Activated CD4-positive, alpha-beta T cell treated with anti-CD3 and anti-CD28 coated beads, Interleukin-2, amount 10 ng/mL, durations not matched to agents 7 days and 5 days (primary cell): Measurements from ENCODE around the gene CDCA4. TPM values are rescaled to one million over a fixed set of nuclear protein-coding genes. Genes with fewer than 3 reads are reported as not detected.

Source experiments
- CTCF ChIA-PET: fragments of 350-600 bp; sonication (Branson Sonifier 250); formaldehyde crosslinking; loops from one replicate; lab custom pipeline; 2021; ENCODE audit warnings: antibody characterized with exemption; lab: Charles Lee
- POLR2A ChIA-PET: fragments of 350-600 bp; sonication (Branson Sonifier 250); formaldehyde crosslinking; loops from one replicate; lab custom pipeline; 2021; ENCODE audit warnings: antibody characterized with exemption; lab: Charles Lee
- DNase-seq: peaks from one replicate; pipeline ENCODE4 v3.0.0-alpha.2; 2020
- H3K27ac Mint-ChIP-seq: one replicate; pipeline ENCODE4 v1.8.0; 2021; ENCODE audit warnings: mild to moderate bottlenecking, moderate library complexity, mixed read lengths
- H3K27me3 Mint-ChIP-seq: one replicate; pipeline ENCODE4 v1.8.0; 2021; ENCODE audit warnings: mixed read lengths
- H3K36me3 Mint-ChIP-seq: one replicate; pipeline ENCODE4 v1.8.0; 2021; ENCODE audit warnings: low read depth, mixed read lengths
- H3K4me1 Mint-ChIP-seq: one replicate; pipeline ENCODE4 v1.8.0; 2021; ENCODE audit warnings: mixed read lengths
- H3K4me3 Mint-ChIP-seq: one replicate; pipeline ENCODE4 v1.8.0; 2021; ENCODE audit warnings: mild to moderate bottlenecking, moderate library complexity, mixed read lengths
- H3K9me3 Mint-ChIP-seq: one replicate; pipeline ENCODE4 v1.8.0; 2021; ENCODE audit warnings: mixed read lengths
- total RNA-seq, 2 experiments: library from RNA; stranded (reverse); gene quantifications; one replicate each; pipeline ENCODE4 v1.2.3, GENCODE V29; 2021

The CDCA4 gene
- total RNA-seq, 2 experiments from 2014 or later: 53.0 to 56.6 TPM

DNA sequence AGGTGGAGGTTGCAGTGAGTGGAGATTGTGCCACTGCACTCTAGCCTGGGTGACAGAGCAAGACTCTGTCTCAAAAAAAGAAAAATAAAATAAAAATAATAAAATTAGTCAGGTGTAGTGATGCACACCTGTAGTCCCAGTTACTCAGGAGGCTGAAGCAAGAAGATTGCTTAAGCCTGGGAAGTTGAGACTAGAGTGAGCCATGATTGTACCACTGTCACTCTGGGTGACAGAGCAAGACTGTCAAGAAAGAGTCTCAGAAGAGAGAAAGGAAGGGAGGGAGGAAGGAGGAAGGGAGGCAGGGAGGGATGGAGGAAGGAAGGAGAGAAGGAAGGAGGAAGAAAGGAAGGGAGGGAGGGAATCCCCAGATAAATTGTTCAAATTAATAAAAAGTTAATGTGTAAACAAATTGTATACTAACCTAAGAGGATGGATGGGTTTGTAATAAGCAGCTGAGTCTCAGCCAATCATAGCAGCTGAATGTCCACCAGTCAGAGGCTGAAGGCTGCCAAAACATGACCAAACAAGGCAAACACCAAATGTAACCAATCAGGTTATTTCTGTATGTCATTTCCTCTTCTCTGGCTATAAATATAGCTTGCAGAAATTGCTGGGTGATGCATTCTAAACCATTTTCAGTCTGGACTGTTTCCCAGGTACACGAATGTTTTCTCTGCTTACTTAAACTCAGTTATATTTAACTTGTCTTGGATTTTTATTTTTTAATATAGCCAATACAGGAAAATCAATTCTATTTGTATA is 6.1 kb upstream of the CDCA4 start:
- Mint-ChIP-seq H3K27me3 (no peaks in the 10 kb centered on the region), H3K9me3 (no peaks in the 10 kb centered on the region), H3K36me3 (peaks cover 2% of the 10 kb centered on the region), H3K27ac (no peak overlapping the region), H3K4me3 (no peak overlapping the region), H3K4me1 (peaks cover 40% of the 10 kb centered on the region)
- POLR2A ChIA-PET: no interaction called here
- no peak for DNase-seq
- CTCF ChIA-PET: interaction anchor here (0.9 to 3.4 kb wide), 5 partner anchors 8 to 31 kb away, joined by 3 to 21 read pairs (median 4); no protein-coding TSS in a partner anchor

DNA sequence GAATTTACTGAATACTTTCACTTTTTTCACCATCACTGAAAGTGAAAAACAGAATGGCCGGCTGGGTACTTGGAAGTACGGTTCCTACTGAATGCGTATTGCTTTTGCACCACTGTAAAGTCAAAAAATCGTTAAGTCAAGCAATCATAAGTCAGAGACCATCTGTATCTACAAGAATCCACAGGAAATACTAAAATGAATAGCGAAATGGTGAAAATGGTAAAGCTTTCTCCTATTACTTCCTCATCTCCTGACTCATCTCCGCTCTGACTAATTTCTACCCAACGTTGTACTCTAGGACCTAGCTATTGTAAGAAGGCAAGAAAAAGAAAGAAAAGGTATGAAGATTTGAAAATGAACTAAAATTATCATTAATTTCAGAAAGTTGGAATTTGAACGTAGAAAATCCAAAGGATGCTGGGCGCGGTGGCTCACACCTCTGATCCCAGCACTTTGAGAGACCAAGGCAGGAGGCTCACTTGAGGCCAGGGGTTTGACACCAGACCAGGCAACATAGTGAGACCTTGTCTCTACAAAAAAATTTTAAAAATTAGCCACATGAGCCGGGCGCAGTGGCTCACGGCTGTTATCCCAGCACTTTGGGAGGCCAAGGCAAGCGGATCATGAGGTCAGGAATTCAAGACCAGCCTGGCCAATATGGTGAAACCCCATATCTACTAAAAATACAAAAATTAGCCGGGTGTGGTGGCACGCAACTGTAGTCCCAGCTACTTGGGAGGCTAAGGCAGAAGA is 5.3 kb upstream of the CDCA4 start:
- H3K4me3 Mint-ChIP-seq: no peak overlapping the region
- H3K27ac Mint-ChIP-seq: peak overlapping the region; percentile 77
- no peak for DNase-seq
- no peaks in the 10 kb centered on the region for H3K9me3 Mint-ChIP-seq
- peaks cover 47% of the 10 kb centered on the region for H3K4me1 Mint-ChIP-seq
- peaks cover 2% of the 10 kb centered on the region for H3K36me3 Mint-ChIP-seq
- ChIA-PET CTCF (interaction anchor here (1.1 to 3.4 kb wide), 5 partner anchors 10 to 42 kb away, joined by 4 to 21 read pairs (median 4); no protein-coding TSS in a partner anchor), POLR2A (no interaction called here)
- no peaks in the 10 kb centered on the region for H3K27me3 Mint-ChIP-seq

DNA sequence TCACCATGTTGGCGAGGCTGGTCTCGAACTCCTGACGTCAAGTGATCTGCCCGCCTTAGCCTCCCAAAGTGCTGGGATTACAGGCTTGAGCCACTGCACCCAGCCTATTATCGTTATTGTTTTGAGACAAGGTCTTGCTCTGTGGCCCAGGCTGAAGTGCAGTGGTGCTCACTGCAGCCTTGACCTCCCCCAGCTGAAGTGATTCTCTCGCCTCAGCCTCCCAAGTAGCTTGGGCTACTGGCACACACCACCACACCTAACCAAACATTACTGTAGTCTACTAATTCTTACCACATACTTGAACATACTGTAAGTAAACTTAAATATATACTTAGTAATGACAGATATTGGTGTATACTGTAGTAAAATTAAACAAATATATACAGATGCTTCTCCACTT is 4.5 kb upstream of the CDCA4 start:
- Mint-ChIP-seq H3K36me3 (peaks cover 2% of the 10 kb centered on the region), H3K27me3 (no peaks in the 10 kb centered on the region), H3K4me3 (no peak overlapping the region), H3K4me1 (peaks cover 47% of the 10 kb centered on the region), H3K27ac (peak overlapping the region; percentile 80), H3K9me3 (no peaks in the 10 kb centered on the region)
- ChIA-PET POLR2A (interaction anchor here (0.5 kb wide), 1 partner anchor 1626 kb away, joined by 8 read pairs; no protein-coding TSS in a partner anchor), CTCF (interaction anchor here (0.9 to 3.4 kb wide), 7 partner anchors 9 to 42 kb away, joined by 3 to 21 read pairs (median 4); partner anchors contain the start of gene GPR132)
- no peak for DNase-seq

DNA sequence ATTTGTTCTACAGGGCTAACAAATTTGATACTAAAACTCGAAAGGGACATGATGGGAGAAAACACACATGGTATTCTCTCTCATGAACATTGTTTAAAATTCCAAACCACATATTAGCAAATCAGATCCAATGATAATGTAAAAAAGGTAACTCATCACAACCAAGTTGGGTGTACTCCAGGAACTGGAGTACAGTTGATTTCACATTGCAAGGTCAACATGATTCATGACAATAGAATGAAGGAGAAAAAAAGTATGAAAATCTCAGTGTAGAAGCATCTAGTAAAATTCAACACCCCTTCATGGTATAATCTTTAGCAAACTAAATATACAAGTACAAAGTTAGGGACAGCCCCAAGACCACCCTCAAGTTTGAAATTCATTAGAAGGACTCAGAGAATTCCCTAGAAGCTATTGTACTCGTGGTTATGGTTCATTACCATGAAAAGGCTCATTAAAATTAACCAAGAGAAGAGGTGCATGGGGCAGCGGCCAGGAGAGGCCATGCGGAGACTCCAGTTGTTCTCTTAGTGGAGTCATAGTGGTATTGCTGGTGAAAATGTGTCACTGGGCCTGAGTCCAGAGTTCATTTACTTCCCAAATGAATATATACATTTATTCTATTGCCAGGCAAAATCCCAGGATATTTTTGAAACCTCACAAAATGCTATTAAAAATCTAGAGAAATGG is 3.1 kb upstream of the CDCA4 start:
- peaks cover 55% of the 10 kb centered on the region for H3K4me1 Mint-ChIP-seq
- H3K27ac Mint-ChIP-seq: no peak overlapping the region
- POLR2A ChIA-PET: no interaction called here

DNA sequence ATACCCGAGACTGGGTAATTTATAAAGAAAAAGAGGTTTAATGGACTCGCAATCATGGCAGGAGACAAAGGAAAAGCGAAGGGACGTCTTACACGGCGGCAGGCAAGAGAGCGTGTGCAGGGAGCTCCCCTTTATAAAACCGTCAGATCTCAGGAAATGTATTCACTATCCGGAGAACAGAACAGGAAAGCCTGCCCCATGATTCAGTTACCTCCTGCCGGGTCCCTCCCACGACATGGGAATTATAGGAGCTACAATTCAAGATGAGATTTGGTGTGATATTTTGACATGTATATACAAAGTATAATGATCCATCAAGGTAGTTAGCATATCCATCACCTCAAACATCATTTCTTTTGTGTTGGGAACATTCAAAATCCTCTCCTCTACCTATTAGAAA is 2.3 kb upstream of the CDCA4 start:
- no peaks in the 10 kb centered on the region for H3K27me3 Mint-ChIP-seq
- H3K4me1 Mint-ChIP-seq: peaks cover 62% of the 10 kb centered on the region
- ChIA-PET POLR2A (no interaction called here), CTCF (interaction anchor here (0.6 to 1.1 kb wide), 2 partner anchors 23 to 339 kb away, joined by 3 to 4 read pairs; no protein-coding TSS in a partner anchor)
- no peaks in the 10 kb centered on the region for H3K9me3 Mint-ChIP-seq
- H3K36me3 Mint-ChIP-seq: peaks cover 21% of the 10 kb centered on the region
- no peak for DNase-seq
- no peak overlapping the region for H3K4me3 Mint-ChIP-seq
- no peak overlapping the region for H3K27ac Mint-ChIP-seq

More for the DNA sequence above, 3.1 kb upstream of the CDCA4 start:
- CTCF ChIA-PET: interaction anchor here (1.1 kb wide), 1 partner anchor 22 kb away, joined by 3 read pairs; no protein-coding TSS in a partner anchor
- H3K36me3 Mint-ChIP-seq: peaks cover 15% of the 10 kb centered on the region
- H3K27me3 Mint-ChIP-seq: no peaks in the 10 kb centered on the region
- no peaks in the 10 kb centered on the region for H3K9me3 Mint-ChIP-seq
- no peak for DNase-seq
- H3K4me3 Mint-ChIP-seq: no peak overlapping the region

DNA sequence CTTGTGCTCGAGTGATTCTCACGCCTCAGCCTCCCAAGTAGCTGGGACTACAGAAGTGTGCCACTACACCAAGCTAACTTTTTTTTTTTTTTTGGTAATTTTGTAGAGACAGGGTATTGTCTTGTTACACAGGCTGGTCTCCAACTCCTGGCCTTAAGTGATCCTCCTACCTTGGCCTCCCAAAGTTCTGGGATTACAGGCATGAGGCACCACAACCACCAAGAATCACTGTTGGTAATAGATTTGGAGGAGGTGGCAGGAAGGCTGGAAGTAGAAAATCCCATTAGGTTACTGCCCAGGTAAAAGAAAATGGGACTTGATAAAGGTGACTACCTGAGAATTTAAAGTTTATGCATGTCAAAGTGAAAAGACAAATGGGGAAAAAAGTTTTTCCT is 1.4 kb upstream of the CDCA4 start:
- CTCF ChIA-PET: no interaction called here
- H3K36me3 Mint-ChIP-seq: peaks cover 25% of the 10 kb centered on the region
- no peaks in the 10 kb centered on the region for H3K27me3 Mint-ChIP-seq
- peaks cover 66% of the 10 kb centered on the region for H3K4me1 Mint-ChIP-seq
- POLR2A ChIA-PET: no interaction called here
- no peaks in the 10 kb centered on the region for H3K9me3 Mint-ChIP-seq
- H3K4me3 Mint-ChIP-seq: peak overlapping the region; percentile 84
- DNase-seq: no peak
- H3K27ac Mint-ChIP-seq: peak overlapping the region; percentile 91

DNA sequence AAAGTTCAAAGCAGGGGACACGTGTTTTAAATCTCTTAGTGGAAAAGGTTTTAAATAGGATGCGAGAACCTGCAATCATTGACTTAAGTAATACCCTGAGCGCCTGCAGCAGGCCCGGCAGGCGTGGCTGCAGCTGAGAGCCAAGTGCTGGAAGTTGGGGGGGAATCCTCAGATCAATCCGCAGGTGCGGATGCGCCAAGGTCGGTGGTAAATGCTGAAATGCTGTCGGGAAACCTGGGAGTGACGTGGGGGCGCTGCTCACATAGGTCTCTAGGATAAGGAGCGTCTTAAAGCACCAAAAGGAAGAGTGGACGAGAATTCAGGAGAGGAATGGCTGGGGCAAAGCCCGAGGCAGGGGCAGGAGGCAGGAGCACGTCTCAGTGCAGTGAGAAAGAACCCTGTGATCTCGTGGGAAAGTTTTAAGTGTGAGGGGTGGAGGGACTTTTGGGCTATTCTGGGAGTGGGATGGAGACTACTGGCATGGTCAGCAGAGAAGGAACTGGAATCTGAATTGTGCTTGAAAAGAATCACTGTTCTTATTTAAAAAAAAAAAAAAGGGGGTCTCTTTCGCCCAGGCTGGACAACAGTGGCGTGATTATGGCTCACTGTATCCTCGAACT is 883 bp upstream of the CDCA4 start:
- peaks cover 30% of the 10 kb centered on the region for H3K36me3 Mint-ChIP-seq
- CTCF ChIA-PET: interaction anchor here (1.0 to 1.3 kb wide), 3 partner anchors 11 to 39 kb away, joined by 3 to 4 read pairs (median 3); no protein-coding TSS in a partner anchor
- POLR2A ChIA-PET: no interaction called here
- peak overlapping the region; percentile 84 for H3K4me3 Mint-ChIP-seq
- no peaks in the 10 kb centered on the region for H3K27me3 Mint-ChIP-seq
- H3K4me1 Mint-ChIP-seq: peaks cover 66% of the 10 kb centered on the region
- H3K27ac Mint-ChIP-seq: peak overlapping the region; percentile 91
- peak; percentile 39 for DNase-seq
- no peaks in the 10 kb centered on the region for H3K9me3 Mint-ChIP-seq

DNA sequence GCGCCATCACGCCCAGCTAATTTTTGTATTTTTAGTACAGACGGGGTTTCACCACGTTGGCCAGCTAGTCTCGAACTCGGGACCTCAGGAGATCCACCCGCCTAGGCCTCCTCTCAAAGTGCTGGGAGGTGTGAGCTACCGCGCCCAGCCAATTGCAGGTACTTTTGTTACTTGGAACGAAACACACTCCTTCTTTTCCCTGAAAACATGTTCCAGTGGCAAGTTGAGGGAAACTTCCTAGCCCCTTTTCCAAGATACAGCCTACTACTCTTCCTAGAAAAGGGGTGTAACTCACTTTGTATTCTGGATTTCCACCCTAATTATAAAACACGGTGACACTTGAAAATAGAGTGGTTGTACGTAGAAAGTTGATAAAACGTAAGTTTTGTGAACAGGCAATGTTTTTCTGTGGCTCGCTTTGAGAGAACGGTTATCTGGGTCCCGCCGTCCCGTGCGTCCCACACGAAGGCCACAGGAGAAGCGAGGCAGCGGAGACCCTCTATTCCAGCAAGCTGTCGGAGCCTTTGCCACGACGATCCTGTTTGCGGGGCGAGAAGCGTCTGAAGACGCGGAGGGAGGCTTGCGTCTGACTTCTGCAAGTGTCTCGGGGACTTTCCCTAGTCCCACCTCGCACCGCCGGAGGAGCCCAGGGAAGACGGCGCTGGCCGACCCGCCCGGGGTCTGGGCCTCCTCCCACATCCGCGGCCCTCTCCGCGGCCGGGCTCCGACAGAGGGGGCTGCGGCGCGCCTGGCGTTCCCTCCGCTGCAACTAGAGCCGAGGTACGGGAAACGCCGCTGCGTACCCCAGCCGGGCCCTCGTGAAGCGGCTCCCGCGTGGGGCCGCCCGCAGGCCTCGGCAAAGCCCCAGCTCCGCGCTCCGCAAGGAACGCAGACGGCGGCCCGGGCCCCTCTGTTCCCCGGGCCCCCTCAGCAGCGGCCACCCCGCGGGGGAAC is 745 bp downstream of the CDCA4 start:
- CTCF ChIA-PET: interaction anchor here (0.9 to 4.5 kb wide), 6 partner anchors 9 to 35 kb away, joined by 3 to 26 read pairs (median 4); partner anchors contain the start of gene CLBA1
- H3K4me1 Mint-ChIP-seq: peaks cover 71% of the 10 kb centered on the region
- no peaks in the 10 kb centered on the region for H3K9me3 Mint-ChIP-seq
- H3K36me3 Mint-ChIP-seq: peaks cover 43% of the 10 kb centered on the region
- peak overlapping the region; percentile 94 for H3K4me3 Mint-ChIP-seq
- POLR2A ChIA-PET: interaction anchor here (0.6 kb wide), 1 partner anchor 230 kb away, joined by 3 read pairs; no protein-coding TSS in a partner anchor
- H3K27ac Mint-ChIP-seq: peak overlapping the region; percentile 94
- peak; percentile 57 for DNase-seq
- H3K27me3 Mint-ChIP-seq: no peaks in the 10 kb centered on the region

DNA sequence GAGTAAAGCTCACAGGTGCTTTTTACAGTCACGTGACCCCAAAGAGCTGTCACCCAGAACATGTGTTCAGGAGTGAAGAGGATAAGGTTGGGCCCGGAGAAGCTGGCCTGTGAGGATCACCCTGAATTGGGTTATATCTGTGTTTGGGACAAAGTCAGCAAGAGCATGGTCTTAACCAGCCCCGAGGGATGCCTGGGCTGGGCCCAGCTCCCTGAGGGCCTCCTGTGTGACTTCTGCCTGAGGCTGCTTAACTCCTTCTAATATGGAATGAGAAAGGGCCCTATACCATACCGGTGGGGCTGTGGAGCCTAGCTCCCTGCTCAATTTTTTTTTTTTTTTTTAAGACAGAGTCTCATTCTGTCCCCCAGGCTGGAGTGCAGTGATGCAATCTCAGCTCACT is 2.5 kb downstream of the CDCA4 start:
- ChIA-PET CTCF (interaction anchor here (1.0 to 4.5 kb wide), 4 partner anchors 9 to 270 kb away, joined by 3 to 26 read pairs (median 12); no protein-coding TSS in a partner anchor), POLR2A (no interaction called here)
- Mint-ChIP-seq H3K27ac (no peak overlapping the region), H3K9me3 (no peaks in the 10 kb centered on the region), H3K4me1 (peaks cover 75% of the 10 kb centered on the region), H3K4me3 (peak overlapping the region; percentile 94), H3K27me3 (no peaks in the 10 kb centered on the region), H3K36me3 (peaks cover 45% of the 10 kb centered on the region)
- no peak for DNase-seq

DNA sequence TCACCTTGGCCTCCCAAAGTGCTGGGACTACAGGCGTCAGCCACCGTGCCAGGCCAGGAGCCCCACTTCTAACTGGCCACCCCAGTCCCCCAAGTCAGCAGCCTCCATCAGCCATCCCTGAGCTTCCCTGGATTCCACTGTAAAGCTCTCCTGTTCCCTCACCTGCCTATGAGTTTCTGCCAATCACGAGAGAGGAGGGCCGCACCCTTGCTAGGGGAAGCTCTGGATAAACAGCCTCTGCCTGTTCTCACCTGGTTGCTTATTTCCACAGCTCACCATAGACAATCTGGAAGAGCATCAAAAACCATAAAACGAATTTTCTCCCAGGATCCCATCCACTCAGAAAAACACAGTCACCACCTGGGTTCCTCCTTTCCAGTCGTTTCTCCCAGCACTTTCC is 5.0 kb downstream of the CDCA4 start:
- DNase-seq: no peak
- Mint-ChIP-seq H3K27me3 (no peaks in the 10 kb centered on the region), H3K4me3 (no peak overlapping the region), H3K27ac (peak overlapping the region; percentile 74), H3K4me1 (peaks cover 66% of the 10 kb centered on the region), H3K9me3 (no peaks in the 10 kb centered on the region), H3K36me3 (peaks cover 52% of the 10 kb centered on the region)
- ChIA-PET POLR2A (interaction anchor here (0.6 kb wide), 2 partner anchors 23 to 30 kb away, joined by 3 to 4 read pairs; partner anchors contain the start of gene CLBA1), CTCF (interaction anchor here (1.2 to 2.6 kb wide), 5 partner anchors 10 to 75 kb away, joined by 4 to 10 read pairs (median 4); no protein-coding TSS in a partner anchor)

DNA sequence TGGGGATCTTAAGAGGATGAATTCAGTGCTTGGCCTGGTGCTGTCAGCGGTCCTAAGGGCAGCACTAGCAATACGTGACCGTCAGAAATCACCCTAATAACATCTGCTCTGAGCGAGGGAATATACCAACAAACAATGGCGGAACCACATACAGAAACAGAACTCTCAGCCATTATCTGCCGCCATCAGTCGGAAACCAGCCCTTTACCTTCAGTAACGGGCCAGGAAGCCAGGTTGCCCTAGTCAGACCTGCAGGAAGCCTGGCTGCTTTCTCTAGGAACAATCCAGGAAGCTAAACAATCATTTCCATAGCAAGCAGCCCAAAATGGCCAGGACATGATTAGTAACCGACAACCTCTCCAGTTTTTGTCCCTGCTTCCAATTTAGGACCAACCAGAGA is 5.6 kb downstream of the CDCA4 start:
- Mint-ChIP-seq H3K4me3 (peak overlapping the region; percentile 4), H3K27me3 (no peaks in the 10 kb centered on the region), H3K27ac (peak overlapping the region; percentile 74), H3K4me1 (peaks cover 66% of the 10 kb centered on the region), H3K36me3 (peaks cover 56% of the 10 kb centered on the region), H3K9me3 (no peaks in the 10 kb centered on the region)
- POLR2A ChIA-PET: interaction anchor here (0.6 kb wide), 1 partner anchor 29 kb away, joined by 4 read pairs; the partner anchor contains the start of gene CLBA1
- DNase-seq: no peak
- CTCF ChIA-PET: interaction anchor here (1.5 to 2.6 kb wide), 4 partner anchors 19 to 75 kb away, joined by 4 to 10 read pairs (median 4); no protein-coding TSS in a partner anchor
